ENCODE data around the gene PLSCR4. TPM values are rescaled to one million over a fixed set of nuclear protein-coding genes. Genes with fewer than 3 reads are reported as not detected.
"Not testable (repeated sequence)": the region's sequence is repeated elsewhere in the genome, so short reads cannot be mapped to it uniquely, and the experiment has no call there.

The PLSCR4 gene, protein sequence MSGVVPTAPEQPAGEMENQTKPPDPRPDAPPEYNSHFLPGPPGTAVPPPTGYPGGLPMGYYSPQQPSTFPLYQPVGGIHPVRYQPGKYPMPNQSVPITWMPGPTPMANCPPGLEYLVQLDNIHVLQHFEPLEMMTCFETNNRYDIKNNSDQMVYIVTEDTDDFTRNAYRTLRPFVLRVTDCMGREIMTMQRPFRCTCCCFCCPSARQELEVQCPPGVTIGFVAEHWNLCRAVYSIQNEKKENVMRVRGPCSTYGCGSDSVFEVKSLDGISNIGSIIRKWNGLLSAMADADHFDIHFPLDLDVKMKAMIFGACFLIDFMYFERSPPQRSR
- total RNA-seq (not detected), total RNA-seq (0 to 0.58 (median 0.06) reads per million in 172 experiments)
- polyA plus RNA-seq (2013, experiment 1 of 2), result not detected
- 0.45 TPM for polyA plus RNA-seq (2013, experiment 2 of 2)

DNA sequence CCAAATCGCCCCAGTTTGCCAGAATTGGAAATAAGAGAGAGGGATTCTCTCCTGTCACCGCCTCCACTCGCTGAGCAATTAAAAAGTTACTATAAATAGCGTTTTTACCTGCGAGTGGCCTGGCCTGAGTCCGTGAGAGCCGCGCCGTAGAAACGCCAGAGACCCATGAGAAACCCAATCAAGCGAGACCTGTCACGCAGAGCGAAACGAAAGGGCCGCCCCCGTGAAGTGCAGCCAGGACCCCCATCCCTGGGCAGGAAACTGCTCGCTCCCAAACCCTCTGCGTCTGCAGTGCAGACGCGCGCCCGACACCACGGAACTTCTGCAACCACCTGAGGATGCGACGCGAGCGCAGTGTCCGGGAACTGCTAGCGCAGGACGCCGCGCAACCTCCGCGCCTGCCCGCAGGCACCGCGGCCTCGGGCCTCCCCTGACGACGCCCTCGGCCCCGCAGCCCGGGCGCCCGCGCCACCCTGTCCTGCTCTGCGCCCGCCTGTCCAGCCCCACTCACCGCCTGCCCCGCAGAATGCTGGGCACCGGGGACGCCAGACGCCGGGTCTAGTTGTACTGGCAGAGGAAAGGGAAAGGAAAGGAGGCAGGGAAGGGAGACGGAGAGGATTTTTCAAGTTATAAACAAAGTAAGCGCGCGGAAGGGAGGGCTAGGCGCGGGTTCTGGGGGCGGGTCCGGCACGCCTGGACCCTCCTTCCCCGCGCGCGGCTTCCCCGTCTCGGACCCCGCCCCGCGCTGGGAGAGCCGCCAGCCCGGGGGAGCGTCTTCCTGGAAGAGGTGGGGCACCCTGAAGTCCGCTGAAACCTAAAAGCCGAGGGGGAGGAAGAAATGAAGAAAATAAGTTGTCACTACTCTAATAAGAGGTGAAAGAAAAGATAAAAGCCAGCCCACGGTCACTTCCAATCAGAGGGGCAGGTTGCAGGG lies at the start of gene PLSCR4:
TSS of gene PLSCR4 (minus strand) at position 657 of the 934 bp plus-strand sequence. CDS start 29,034 bp downstream, outside the sequence.
- Mint-ChIP-seq H3K4me1 (ENCODE audit: low read depth) (peaks cover 8% of the 10 kb centered on the region), H3K27me3 (peaks cover 59% of the 10 kb centered on the region), H3K36me3 (ENCODE audit: low read depth) (no peaks in the 10 kb centered on the region), H3K27ac (no peak within 1 kb of the TSS), H3K4me3 (peak within 1 kb of the TSS; percentile 38), H3K9me3 (peaks cover 6% of the 10 kb centered on the region)
- TF ChIP-seq, protein P1, sequence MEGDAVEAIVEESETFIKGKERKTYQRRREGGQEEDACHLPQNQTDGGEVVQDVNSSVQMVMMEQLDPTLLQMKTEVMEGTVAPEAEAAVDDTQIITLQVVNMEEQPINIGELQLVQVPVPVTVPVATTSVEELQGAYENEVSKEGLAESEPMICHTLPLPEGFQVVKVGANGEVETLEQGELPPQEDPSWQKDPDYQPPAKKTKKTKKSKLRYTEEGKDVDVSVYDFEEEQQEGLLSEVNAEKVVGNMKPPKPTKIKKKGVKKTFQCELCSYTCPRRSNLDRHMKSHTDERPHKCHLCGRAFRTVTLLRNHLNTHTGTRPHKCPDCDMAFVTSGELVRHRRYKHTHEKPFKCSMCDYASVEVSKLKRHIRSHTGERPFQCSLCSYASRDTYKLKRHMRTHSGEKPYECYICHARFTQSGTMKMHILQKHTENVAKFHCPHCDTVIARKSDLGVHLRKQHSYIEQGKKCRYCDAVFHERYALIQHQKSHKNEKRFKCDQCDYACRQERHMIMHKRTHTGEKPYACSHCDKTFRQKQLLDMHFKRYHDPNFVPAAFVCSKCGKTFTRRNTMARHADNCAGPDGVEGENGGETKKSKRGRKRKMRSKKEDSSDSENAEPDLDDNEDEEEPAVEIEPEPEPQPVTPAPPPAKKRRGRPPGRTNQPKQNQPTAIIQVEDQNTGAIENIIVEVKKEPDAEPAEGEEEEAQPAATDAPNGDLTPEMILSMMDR (IDR thresholded peaks at IDR 0.05), result no peak
- Histone ChIP-seq H3K4me3 (ENCODE audit: low read length) (no peak within 1 kb of the TSS), H3K27me3 (ENCODE audit: control insufficient read depth in 1 of 2, insufficient read depth in 2 of 2, low read length in 2 of 2) (peaks cover 4 to 30% of the 10 kb centered on the region in 2 experiments), H3K36me3 (ENCODE audit: insufficient read depth, low read length) (no peaks in the 10 kb centered on the region), H3K9me3 (ENCODE audit: control insufficient read depth in 1 of 2, insufficient read depth in 1 of 2, low read length in 2 of 2) (no peaks in the 10 kb centered on the region), H3K27ac (ENCODE audit: low read depth in 1 of 2, low read length in 2 of 2) (no peak within 1 kb of the TSS), H3K4me1 (ENCODE audit: insufficient read depth, low read length) (peaks cover 6% of the 10 kb centered on the region)
- POLR2A ChIA-PET, result no interaction called here
- CTCF ChIA-PET, result no interaction called here
- ATAC-seq (ENCODE audit: poor library complexity) (no peak), DNase-seq (peak in 2 of 14 experiments; percentile 1 to 9)
- intact Hi-C loops (cut with DNase I, micrococcal nuclease), result no loop called here

DNA sequence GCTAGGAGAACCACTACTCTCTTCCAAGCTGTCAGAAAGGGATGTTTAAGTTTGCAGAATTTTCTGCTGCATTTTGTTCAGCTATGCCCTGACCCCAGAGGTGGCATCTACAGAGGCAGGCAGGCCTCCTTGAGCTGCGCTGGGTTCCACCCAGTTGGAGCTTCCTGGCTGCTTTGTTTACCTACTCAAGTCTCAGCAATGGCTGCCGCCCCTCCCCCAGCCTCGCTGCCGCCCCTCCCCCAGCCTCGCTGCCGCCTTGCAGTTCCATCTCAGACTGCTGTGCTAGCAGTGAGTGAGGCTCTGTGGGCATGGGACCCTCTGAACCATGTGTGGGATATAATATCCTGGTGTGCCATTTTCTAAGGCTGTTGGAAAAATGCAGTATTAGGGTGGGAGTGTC lies 42.5 kb upstream of the PLSCR4 start:
- intact Hi-C loops (cut with DNase I, micrococcal nuclease); H3K9me3 Mint-ChIP-seq: not testable (repeated sequence)

DNA sequence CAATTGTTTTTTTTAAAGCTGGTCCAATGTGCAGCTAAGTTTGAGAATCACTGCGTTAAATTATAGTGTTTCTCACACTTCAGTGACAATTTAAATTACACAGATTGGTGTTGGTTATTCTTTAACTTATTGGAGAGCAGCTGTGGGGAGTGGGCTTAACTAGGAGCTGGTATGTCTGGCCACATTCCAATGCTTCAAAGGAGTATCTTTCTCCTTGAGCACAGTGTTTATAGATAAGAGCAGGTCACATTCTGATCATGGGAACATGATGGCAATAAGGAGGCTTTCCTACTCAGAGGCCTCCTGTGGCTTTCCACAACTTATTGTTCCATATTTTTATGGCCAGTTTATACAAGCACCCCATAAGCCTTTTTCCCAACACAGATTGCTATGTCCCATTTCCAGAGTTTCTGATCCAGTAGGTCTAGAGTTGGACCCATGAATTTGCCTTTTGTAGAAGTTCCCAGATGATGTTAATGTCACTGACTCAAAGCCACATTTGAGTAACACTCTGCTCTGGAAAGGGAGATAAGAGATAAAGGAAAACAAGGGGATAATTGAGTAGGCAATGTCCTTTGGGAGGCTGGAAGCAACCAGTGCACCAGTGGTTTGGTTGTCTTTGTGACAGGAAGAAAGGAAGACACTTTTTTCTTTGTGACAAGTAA lies 33.0 kb upstream of the PLSCR4 start:
- POLR2A ChIA-PET, result no interaction called here
- Mint-ChIP-seq H3K4me1 (ENCODE audit: low read depth) (no peaks in the 10 kb centered on the region), H3K36me3 (ENCODE audit: low read depth) (no peaks in the 10 kb centered on the region)

More for the DNA sequence above, 42.5 kb upstream of the PLSCR4 start:
- DNase-seq; ATAC-seq (ENCODE audit: poor library complexity); H3K9me3 ChIP-seq (ENCODE audit: control insufficient read depth in 1 of 2, insufficient read depth in 1 of 2, low read length in 2 of 2); H3K36me3 ChIP-seq (ENCODE audit: insufficient read depth, low read length); CTCF ChIA-PET; H3K27me3 Mint-ChIP-seq; H3K27ac Mint-ChIP-seq; POLR2A ChIA-PET; H3K4me3 ChIP-seq (ENCODE audit: low read length); H3K4me3 Mint-ChIP-seq; H3K27ac ChIP-seq (ENCODE audit: low read depth in 1 of 2, low read length in 2 of 2); H3K4me1 ChIP-seq (ENCODE audit: insufficient read depth, low read length); H3K27me3 ChIP-seq (ENCODE audit: control insufficient read depth in 1 of 2, insufficient read depth in 2 of 2, low read length in 2 of 2); H3K4me1 Mint-ChIP-seq (ENCODE audit: low read depth); H3K36me3 Mint-ChIP-seq (ENCODE audit: low read depth): not testable (repeated sequence)

More for the DNA sequence above, 33.0 kb upstream of the PLSCR4 start:
- no peak overlapping the region for H3K4me3 Mint-ChIP-seq
- no peak overlapping the region for H3K27ac Mint-ChIP-seq
- no peaks in the 10 kb centered on the region for H3K27me3 Mint-ChIP-seq
- no peak for ATAC-seq (ENCODE audit: poor library complexity)
- DNase-seq, result no peak
- CTCF ChIA-PET, result no interaction called here
- no peaks in the 10 kb centered on the region for H3K27me3 ChIP-seq (ENCODE audit: control insufficient read depth in 1 of 2, insufficient read depth in 2 of 2, low read length in 2 of 2)
- intact Hi-C loops (cut with DNase I, micrococcal nuclease), result no loop called here
- H3K27ac ChIP-seq (ENCODE audit: low read depth in 1 of 2, low read length in 2 of 2), result no peak overlapping the region
- no peak overlapping the region for H3K4me3 ChIP-seq (ENCODE audit: low read length)
- no peaks in the 10 kb centered on the region for H3K36me3 ChIP-seq (ENCODE audit: insufficient read depth, low read length)
- TF ChIP-seq, protein P1 (IDR thresholded peaks at IDR 0.05), result no peak
- H3K9me3 Mint-ChIP-seq, result peaks cover 2% of the 10 kb centered on the region
- H3K4me1 ChIP-seq (ENCODE audit: insufficient read depth, low read length), result no peaks in the 10 kb centered on the region
- H3K9me3 ChIP-seq (ENCODE audit: control insufficient read depth in 1 of 2, insufficient read depth in 1 of 2, low read length in 2 of 2), result no peaks in the 10 kb centered on the region

Data from CD4-positive, alpha-beta T cell (primary cell).